DMS53 (cell line): Measurements from ENCODE around the gene DLD.
"Not testable (repeated sequence)": the region's sequence is repeated elsewhere in the genome, so short reads cannot be mapped to it uniquely, and the experiment has no call there.

ENCODE experiments used
- DNase-seq: peaks from one replicate; lab custom pipeline; 2025; lab: John Stamatoyannopoulos, UW

Gene DLD, protein sequence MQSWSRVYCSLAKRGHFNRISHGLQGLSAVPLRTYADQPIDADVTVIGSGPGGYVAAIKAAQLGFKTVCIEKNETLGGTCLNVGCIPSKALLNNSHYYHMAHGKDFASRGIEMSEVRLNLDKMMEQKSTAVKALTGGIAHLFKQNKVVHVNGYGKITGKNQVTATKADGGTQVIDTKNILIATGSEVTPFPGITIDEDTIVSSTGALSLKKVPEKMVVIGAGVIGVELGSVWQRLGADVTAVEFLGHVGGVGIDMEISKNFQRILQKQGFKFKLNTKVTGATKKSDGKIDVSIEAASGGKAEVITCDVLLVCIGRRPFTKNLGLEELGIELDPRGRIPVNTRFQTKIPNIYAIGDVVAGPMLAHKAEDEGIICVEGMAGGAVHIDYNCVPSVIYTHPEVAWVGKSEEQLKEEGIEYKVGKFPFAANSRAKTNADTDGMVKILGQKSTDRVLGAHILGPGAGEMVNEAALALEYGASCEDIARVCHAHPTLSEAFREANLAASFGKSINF

DNA sequence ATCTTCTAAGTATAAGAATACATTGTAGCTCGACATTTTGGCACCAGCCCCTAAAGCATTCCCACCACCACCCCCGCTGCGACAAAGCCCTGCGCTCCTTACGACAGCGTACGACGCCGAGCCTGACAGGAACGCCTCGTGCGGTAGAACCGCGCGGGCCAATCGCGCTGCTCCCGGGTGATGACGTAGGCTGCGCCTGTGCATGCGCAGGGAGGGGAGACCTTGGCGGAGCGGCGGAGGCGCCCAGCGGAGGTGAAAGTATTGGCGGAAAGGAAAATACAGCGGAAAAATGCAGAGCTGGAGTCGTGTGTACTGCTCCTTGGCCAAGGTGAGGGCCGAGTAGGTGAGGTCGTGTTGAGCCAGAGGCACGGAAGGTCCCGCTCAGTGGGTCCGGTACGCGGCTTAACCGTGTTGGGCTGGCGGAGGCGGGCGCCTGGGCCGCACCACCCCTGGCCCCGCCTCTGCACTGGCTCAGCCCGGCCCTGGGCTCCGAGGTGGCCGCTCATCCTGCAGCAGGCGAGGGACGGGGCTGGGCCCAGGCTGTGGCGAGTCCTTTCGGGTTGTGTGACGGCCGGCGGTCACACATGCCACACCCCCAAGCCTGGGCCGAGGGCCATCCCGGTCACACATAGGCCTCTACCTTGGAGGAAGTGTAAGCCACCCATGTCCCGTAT, at the start of gene DLD:
Gene DLD (plus strand): TSS at position 222 of the 674 bp plus-strand sequence. CDS start 68 bp downstream, at position 290.
- peak; percentile 98 for DNase-seq

DNA sequence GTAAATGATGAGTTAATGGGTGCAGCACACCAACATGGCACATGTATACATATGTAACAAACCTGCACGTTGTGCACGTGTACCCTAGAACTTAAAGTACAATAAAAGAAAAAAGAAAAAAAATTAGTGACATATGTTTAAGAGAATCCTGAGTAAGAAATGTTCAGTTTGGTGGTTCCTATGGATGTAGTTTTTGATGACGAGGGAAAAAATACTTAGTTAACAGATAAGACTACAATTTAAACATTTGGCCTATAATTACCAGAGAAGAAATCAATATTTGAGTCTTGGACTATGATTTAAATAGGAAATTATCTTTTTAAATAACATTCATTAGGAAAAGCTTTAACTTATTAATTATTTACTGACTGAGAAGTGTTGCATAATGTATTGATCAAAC, 48.8 kb upstream of the DLD start:
- no peak for DNase-seq

DNA sequence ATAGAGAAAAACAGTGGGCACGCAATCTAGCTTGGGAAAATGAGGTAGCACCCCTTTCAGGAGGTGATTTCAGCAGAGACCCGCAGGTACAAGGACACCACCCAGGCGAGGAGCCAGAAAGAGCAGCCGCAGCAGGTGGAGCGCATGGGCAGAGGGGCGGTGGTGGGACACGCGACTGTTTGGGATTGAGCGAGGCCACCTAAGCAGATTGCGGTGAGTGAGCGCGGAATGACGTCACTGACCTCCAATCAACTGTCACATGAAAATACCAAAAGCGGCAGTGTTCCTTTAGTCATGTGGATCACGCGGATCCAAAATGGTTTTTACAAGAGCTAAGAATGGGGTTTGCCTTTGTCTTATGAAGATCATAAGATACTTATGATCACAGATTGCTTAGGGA, 47.8 kb upstream of the DLD start:
- no peak for DNase-seq

DNA sequence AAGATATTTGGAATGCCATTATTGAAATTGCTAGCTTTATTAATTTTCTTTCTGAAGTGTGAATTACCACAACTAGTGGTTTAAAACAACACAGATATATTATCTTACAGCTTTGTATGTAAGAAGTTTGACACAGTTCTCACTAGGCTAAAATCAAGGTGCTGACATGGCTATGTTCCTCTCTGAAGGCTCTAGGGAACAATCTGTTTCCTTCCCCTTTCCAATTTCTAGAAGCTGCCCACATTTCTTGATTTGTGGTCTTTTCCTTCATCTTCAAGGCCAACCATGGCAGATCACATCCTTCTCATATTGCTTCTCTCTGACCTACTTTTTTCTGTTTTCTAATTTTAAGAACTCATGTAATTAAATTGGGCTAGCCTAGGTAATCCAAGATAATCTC, 44.7 kb upstream of the DLD start:
- DNase-seq: no peak

DNA sequence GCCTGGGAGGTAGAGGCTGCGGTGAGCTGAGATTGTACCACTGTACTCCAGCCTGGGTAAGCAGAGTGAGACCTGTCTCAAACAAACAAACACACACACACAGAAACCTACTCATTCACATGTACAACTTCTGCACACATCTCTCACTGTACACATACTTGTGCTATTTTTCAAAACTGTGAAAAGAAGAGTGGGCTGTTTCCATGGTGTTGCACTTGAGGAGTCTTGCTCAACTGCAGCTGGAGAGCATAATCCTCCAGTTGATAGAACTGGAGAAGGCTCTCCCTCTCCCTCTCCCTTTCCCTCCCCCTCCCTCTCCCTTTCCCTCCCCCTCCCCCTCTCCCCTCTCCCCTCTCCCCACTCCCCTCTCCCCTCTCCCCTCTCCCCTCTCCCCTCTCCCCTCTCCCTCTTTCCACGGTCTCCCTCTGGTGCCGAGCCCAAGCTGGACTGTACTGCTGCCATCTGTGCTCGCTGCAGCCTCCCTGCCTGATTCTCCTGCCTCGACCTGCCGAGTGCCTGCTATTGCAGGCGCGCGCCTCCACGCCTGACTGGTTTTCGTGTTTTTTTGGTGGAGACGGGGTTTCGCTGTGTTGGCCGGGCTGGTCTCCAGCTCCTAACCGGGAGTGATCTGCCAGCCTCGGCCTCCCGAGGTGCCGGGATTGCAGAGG, 43.7 kb upstream of the DLD start:
- DNase-seq: peak; percentile 77

DNA sequence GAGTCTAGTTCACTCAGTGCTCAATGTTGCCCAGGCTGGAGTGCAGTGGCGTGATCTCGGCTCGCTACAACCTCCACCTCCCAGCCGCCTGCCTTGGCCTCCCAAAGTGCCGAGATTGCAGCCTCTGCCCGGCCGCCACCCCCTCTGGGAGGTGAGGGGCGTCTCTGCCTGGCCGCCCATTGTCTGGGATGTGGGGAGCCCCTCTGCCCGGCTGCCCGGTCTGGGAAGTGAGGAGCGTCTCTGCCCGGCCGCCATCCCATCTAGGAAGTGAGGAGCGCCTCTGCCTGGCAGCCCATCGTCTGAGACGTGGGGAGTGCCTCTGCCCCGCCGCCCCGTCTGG, 43.2 kb upstream of the DLD start:
- not testable (repeated sequence) for DNase-seq

DNA sequence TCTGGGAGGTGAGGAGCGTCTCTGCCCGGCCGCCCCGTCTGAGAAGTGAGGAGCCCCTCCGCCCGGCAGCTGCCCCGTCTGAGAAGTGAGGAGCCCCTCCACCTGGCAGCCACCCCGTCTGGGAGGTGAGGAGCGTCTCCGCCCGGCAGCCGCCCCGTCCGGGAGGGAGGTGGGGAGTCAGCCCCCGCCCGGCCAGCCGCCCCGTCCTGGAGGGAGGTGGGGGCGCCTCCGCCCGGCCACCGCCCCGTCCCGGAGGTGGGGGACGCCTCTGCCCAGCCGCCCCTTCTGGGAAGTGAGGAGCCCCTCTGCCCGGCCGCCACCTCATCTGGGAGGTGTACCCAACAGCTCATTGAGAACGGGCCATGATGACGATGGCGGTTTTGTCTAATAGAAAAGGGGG, 42.8 kb upstream of the DLD start:
- DNase-seq: not testable (repeated sequence)

DNA sequence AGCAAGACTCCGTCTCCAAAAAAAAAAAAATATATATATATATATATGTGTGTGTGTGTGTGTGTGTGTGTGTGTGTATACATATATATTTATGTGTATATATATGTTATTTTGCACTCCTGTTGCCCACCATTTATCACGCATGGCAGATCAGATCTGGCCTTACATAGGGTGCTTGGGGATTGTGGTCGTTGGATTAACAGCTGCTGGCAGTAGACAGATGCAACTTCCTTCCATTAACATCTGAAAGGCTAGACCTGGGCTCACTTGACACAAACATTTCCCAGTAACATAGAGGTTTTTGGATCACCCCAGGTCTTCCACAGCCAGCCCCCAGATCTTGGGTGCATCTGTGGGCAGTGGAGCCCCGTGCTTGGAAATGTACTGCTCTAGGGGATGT, 40.8 kb upstream of the DLD start:
- DNase-seq: no peak

DNA sequence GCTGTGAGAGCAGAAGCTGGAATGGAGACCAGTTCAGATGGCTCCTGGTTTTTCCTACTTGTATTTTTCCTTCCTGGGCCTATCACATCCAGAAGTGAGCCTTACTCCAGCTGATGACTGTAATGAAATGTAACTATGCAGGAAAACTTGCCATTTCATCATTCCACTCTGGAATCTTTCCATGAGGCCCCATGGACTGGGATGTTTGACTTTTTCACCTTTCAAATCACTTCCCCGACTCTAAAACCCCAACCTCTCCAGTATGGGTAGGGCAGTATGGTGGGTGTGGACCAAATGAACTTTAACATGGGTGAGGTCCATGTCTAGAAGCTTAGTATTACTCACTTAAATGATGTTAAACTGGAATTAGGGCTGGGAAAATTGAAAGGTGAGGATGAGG, 40.3 kb upstream of the DLD start:
- no peak for DNase-seq

DNA sequence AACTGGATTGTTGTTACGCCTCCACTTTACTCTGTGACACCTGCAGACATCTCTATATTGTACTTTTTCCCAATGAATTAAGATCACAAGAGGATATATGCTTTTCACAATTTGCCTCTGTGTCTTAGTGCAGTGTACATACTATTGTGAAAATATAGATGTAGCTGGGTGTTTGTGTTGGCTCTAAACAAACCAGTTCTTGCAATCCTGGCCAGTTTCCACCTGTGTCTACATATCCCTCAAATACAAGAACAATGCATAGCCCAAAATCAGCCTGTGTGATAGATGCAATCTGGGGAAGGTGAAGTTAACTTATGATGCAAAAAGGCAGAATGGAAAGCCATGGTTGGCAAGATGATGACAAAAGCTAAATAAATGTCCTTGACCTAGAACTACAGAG, 36.5 kb upstream of the DLD start:
- DNase-seq: no peak

DNA sequence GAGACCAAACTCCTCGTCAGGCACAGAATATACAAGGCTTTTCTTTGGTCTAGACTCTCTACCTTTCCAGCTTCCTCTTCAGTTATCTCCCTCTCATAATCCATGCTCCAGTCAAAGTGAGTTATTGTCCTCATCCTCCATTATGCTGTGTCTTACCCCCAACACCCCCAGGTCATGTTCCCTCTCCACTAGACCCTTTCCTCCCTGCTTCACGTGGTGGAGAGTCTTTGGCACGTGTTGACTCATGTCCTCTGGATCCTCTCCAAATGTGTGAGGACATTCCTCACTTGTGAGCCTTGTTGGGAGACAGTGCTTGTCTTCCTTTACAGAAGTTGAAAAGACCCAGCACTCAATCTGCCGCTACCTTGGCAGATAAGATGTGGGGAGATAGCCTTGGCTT, 36.0 kb upstream of the DLD start:
- no peak for DNase-seq

DNA sequence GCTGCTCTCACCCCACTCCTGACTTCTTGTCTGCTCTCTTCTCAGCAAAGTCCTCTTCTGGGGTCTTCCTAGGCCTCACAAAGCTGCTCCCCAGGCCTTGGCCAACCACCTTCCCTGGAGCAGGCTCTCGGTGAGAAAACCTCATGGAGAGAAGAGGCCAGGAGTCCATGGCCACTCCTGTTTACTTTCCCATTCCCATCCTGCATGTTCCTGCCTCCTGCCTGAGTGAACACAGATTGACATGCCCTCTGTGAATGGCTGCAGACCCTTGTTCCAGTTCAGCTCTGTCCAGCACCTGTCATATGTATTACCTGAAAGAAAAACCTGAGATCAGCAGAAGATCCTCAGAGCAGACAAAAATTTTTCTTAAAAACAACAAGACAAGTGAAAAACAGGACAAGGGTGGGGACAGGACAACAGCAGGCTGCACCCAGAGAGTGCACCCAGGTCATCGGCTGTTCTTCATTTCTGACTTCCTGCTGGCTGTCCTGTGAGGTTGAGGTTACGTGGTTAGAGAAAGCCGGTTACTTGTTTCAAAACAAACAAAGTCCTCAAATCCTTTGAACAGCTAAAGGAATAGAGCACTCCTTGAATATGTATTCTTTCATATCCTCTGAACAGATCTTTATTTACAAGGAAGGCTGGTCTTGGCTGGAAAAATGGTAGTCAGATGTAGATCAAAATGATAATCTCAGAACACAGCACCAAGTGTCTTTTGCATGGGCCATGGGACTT, 34.0 kb upstream of the DLD start:
- DNase-seq: no peak

DNA sequence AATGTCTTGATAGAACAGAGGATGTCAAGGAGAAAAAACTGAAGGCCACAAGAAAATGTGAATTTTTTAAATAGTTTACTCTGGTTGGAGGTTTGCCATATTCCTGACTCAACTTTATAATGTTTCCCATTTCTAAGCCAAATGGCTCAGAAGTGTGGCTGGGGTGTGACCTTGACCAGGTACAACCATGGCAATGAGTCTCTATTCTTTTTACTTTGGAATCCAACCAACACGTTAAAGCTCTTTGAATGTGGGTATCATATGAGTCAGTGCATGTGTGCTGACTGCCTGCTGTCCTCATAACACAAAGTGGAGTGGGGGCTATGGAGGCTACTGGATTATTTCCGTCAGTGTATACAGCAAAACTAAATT, 33.5 kb upstream of the DLD start:
- DNase-seq: no peak

DNA sequence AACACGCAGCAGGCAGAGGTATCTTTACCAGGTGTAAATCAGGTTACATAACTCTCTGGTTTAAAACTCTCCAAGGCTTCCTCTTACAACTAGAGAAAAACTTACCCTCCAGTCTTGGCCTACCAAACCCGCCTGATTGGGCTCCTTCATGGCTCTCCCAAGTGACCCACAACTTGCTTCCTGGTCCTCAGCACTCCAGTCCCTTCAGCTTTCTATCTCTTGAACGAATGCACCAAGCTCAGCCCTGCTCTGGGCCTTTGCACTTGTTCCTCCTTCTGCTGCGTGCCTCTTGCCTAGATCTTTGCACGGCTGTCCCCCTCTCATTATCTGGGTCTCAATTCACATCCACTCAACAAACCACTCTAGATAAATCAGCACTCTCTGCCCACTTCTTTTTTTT, 32.7 kb upstream of the DLD start:
- DNase-seq: no peak

DNA sequence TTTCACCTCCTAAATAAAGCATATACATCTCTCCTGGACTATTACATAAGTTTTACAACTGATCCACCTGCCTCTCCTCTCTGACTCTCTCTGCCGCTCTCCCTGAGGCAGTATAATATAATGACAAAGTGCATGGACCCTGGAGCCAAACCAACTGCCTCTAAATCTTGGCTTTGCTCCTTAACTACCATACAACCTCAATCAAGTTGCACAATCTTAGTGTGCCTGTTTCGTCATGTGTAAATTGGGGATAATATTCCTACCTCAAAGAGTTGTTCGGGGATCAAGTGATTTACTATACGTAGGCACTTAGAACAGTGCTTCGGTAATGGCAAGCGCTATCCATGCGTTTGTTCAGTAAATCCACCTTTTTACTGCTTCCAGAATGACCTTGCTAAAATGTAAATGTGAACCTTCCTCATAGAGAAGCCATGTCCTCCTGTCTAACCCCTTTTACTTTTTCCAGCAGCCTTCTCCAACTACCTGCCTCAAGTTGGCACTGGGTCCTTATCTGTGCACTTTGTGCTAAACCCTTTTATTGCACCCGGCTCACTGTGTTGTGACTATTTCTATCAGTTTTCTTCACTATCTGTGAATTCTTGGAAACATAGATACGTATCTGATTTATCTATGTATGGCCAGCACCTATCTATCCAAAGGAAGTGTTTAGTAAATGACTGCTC, 30.6 kb upstream of the DLD start:
- no peak for DNase-seq

DNA sequence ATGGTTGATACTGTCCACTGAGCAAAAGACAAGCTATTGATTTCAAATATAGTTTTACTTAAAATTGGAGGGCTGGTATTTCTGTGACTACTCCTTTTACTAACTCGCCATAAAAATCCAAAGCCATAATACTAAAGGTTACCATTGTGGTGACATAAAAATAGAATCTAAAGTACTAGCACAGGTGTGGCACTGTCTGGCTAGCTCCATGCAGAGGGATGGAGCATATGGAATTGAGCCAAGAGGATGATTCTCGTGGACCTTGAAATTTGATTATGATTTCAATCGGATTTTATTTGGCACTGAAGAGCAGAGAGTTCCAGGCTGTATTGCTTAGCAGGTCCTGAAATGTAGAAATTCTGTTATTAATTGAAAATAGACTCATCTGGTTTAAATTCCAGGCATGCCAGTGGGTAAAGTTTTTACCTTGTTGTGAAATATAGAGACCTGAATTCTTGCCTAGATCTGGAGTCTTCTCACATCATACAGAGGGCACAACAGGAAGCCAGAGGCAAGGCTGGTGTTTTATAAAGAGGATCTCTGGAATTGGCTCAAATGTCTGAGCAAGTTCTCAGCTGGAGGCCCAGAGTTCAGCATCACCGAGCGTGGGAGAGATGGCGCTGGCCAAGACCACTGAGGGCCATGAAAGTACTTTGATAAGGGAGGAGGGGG, 29.9 kb upstream of the DLD start:
- no peak for DNase-seq

DNA sequence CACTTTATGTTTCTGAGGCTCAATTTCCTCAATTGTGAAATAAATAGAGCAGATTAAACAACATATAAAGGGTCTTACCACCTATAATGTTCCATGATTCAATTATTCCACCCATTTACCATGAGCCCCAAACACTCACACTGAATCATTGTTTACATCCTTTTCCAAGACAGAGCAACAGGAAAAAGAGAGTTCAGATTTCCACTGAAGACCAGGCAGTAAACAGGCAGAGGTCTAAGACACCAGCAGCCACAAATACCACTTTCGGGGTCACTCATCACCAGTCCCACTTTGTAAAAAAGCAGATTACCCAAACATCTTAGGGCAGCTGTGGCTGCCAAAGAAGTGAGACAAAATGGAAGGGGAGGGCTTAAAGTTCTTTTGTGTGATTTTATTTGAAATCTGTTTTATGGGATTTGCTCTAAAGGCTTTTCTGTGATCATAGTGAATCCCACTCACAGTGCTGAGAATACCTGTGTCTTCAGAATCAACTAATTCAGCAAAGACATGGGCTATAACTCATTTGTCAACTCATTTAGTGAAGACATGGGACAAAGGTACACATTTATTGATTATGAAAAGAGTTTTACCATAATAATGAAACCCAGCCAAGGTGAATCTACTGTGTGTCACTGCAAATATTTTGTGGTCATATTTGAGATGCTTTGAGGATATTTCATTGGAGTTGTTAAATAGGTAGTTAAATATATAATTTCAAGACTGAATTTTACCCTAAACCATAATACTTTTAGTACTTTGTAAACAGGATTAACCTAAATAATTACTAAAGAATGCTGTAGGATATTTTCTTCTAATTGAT, 24.8 kb upstream of the DLD start:
- no peak for DNase-seq

DNA sequence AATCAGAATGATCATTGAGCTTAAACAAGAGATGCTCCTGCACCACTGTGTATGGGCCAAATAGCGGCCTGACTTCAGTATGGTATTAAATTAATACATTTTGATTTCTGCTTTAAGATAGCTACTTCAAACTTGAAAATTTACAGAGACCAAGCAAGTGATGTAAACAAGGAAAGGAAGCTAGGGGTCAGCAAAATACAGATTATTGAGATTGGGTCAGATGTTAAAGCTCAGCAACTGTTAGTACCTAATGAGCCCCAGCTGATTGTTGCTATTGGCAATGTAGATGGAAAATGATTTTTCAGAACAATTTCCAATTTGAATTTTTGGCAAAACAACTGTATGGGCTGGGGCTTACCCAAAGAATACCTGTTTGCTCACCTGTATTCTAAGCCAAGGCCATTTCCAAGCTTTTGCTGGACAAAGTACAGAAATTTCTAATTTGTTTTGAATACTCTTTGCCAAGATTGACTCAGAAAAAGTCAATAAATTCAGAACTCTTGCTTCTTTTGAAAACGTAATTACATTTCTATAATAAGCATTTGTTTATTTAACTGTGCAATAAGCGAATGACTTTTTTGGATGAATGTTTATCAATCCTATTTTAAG, 23.0 kb upstream of the DLD start:
- DNase-seq: no peak

DNA sequence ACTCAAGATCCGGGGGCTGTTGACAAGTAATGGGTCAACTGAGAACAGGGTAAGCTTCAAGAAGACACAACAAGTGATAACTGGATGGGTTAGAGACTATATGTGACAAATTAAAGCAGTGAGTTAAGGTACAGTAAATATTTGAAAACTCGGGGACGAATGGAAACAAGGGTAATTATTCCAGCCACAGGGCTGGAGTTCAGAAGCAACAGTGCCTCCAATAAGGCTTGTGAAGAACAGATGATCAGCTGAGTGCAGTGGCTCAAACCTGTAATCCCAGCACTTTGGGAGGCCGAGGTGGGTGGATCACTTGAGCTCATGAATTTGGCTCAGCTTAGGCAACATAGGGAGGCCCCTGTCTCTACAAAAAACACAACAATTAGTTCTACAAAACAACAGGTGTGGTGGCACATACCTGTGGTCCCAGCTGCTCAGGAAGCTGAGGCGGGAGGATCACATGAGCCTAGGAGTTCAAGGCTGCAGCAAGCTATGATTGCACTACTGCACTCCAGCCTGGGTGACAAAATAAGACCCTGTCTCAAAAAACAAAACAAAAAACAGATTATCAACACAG, 20.5 kb upstream of the DLD start:
- no peak for DNase-seq

DNA sequence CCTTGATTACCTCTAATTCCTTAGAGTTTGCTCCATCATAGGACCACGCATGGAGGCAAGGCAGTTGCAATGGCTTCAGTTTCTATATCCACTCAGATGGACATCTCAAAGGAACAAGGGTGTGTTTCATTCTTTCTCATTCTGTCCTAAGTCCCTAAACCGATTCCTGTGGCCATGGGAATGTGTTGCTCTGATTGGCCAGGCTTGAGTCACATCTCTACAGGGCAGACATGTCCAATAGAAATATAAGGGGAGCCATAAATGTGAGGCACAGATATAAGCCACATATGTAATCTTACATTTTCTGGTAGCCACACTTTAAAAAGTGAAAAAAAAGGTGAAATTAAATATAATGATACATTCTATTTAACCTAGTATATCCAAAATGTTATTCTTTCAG, 16.9 kb upstream of the DLD start:
- no peak for DNase-seq
